Caco-2 (cell line): ENCODE data around the gene SH3BP1. TPM values are rescaled to one million over a fixed set of nuclear protein-coding genes. Genes with fewer than 3 reads are reported as not detected.

Source experiments
- BruUV-seq: library from RNA; stranded (reverse); fragments of 400-500 nt; replicated peaks from 2 replicates; lab custom pipeline; 2021; lab: Mats Ljungman, UMichigan
- CTCF ChIA-PET: fragments of 300-600 bp; sonication (Branson Sonifier 250); formaldehyde crosslinking; loops from one replicate; lab custom pipeline; 2022; ENCODE audit warnings: antibody characterized with exemption; lab: Charles Lee
- POLR2A ChIA-PET: fragments of 300-600 bp; sonication (Branson Sonifier 250); formaldehyde crosslinking; loops from one replicate; lab custom pipeline; 2022; ENCODE audit warnings: antibody characterized with exemption; lab: Charles Lee
- DNase-seq, 2 experiments: peaks; one replicate each; pipeline versions ENCODE4 v3.0.0 to v3.0.0-alpha.2; 2020 to 2022
- H3K27me3 ChIP-seq: replicated peaks from 2 replicates; pipeline ENCODE4 v1.6.0; 2011; ENCODE audit warnings: low read length; ENCODE audit not compliant: control insufficient read depth, insufficient read depth
- H3K36me3 ChIP-seq: 2 replicates; pipeline ENCODE4 v1.5.1; 2011; ENCODE audit warnings: low read length; ENCODE audit not compliant: control insufficient read depth, insufficient read depth
- H3K4me1 ChIP-seq: fragments of 250-450 bp; sonication (Bioruptor Pico); 2 replicates; pipeline ENCODE4 v1.5.1; 2020; ENCODE audit warnings: mild to moderate bottlenecking
- H3K4me3 ChIP-seq: 2 replicates; pipeline ENCODE4 v1.5.1; 2011; ENCODE audit warnings: low read depth, mild to moderate bottlenecking, control low read depth, low read length
- H3K9me3 ChIP-seq: fragments of 250-450 bp; sonication (Bioruptor Pico); 2 replicates; pipeline ENCODE4 v1.5.1; 2020; ENCODE audit warnings: mild to moderate bottlenecking, moderate library complexity
- H3K27ac Mint-ChIP-seq: one replicate; pipeline ENCODE4 v1.8.0; 2022; ENCODE audit warnings: mixed read lengths; ENCODE audit not compliant: unreplicated experiment
- H3K27me3 Mint-ChIP-seq: one replicate; pipeline ENCODE4 v1.8.0; 2022; ENCODE audit warnings: mixed read lengths; ENCODE audit not compliant: insufficient read depth, unreplicated experiment
- H3K36me3 Mint-ChIP-seq: one replicate; pipeline ENCODE4 v1.8.0; 2022; ENCODE audit warnings: mild to moderate bottlenecking, mixed read lengths; ENCODE audit not compliant: insufficient read depth, unreplicated experiment
- H3K4me1 Mint-ChIP-seq: one replicate; pipeline ENCODE4 v1.8.0; 2022; ENCODE audit warnings: low read depth, mixed read lengths; ENCODE audit not compliant: unreplicated experiment
- H3K4me3 Mint-ChIP-seq: one replicate; pipeline ENCODE4 v1.8.0; 2022; ENCODE audit warnings: mild to moderate bottlenecking, moderate library complexity, mixed read lengths; ENCODE audit not compliant: unreplicated experiment
- H3K9me3 Mint-ChIP-seq: one replicate; pipeline ENCODE4 v1.8.0; 2022; ENCODE audit warnings: mixed read lengths; ENCODE audit not compliant: unreplicated experiment
- CTCF ChIP-seq, 2 experiments: fragments of 200-600 bp in 1 of 2; IDR thresholded peaks; 1 replicate in 1 of 2; 2 replicates in 1 of 2; pipeline versions ENCODE4 v1.5.1 to v1.8.0; 2011 to 2022; ENCODE audit warnings: antibody characterized with exemption in 1 of 2, control low read depth in 1 of 2, inconsistent platforms in 1 of 2, low read depth in 1 of 2, low read length in 1 of 2, mild to moderate bottlenecking in 1 of 2, moderate library complexity in 1 of 2; ENCODE audit not compliant: insufficient read depth in 1 of 2, severe bottlenecking in 1 of 2, unreplicated experiment in 1 of 2
- intact Hi-C: fragments of 100-400 bp; cut with micrococcal nuclease; formaldehyde crosslinking; loops from one replicate; pipeline ENCODE4 v1.10.0; 2022; ENCODE audit not compliant: unreplicated experiment
- total RNA-seq: library from RNA; stranded (reverse); gene quantifications from 2 replicates; pipeline ENCODE4 v1.2.3, GENCODE V29; 2022

The SH3BP1 gene
- total RNA-seq, 1 experiment from 2014 or later = 19.8 TPM

GRCh38 chr22:37701141-37701786, 61.8 kb downstream of the SH3BP1 start:
- Histone ChIP-seq H3K4me1 (peaks cover 13% of the 10 kb centered on the region; the same call in 1 of the 2 replicates), H3K9me3 (no peaks in the 10 kb centered on the region), H3K4me3 (no peak overlapping the region), H3K36me3 (no peaks in the 10 kb centered on the region), H3K27me3 (no peaks in the 10 kb centered on the region)
- H3K4me3 Mint-ChIP-seq = no peak overlapping the region
- no TSS peak for BruUV-seq
- H3K9me3 Mint-ChIP-seq = no peaks in the 10 kb centered on the region
- intact Hi-C loops = no loop called here
- H3K27ac Mint-ChIP-seq = no peak overlapping the region
- ChIA-PET CTCF (no interaction called here), POLR2A (no interaction called here)
- no peaks in the 10 kb centered on the region for H3K27me3 Mint-ChIP-seq
- H3K36me3 Mint-ChIP-seq = no peaks in the 10 kb centered on the region
- TF ChIP-seq CTCF (IDR thresholded peaks at IDR 0.05; ENCODE audit: insufficient read depth in 1 of 2, low read depth in 1 of 2, low read length in 1 of 2, severe bottlenecking in 1 of 2, unreplicated experiment in 1 of 2) = no peak
- DNase-seq = no peak
- H3K4me1 Mint-ChIP-seq = peaks cover 8% of the 10 kb centered on the region

- DNase-seq = no peak
- BruUV-seq = no TSS peak
- no peaks in the 10 kb centered on the region for H3K9me3 Mint-ChIP-seq
- Histone ChIP-seq H3K9me3 (no peaks in the 10 kb centered on the region), H3K27me3 (no peaks in the 10 kb centered on the region), H3K4me3 (no peak overlapping the region), H3K4me1 (0 out of 2 replicates have a peak, but pooled peaks cover 8% of the 10 kb centered on the region), H3K36me3 (no peaks in the 10 kb centered on the region)
- intact Hi-C loops = no loop called here
- no peak overlapping the region for H3K4me3 Mint-ChIP-seq
- no peak for TF ChIP-seq CTCF (IDR thresholded peaks at IDR 0.05; ENCODE audit: insufficient read depth in 1 of 2, low read depth in 1 of 2, low read length in 1 of 2, severe bottlenecking in 1 of 2, unreplicated experiment in 1 of 2)
- no peak overlapping the region for H3K27ac Mint-ChIP-seq
- no peaks in the 10 kb centered on the region for H3K27me3 Mint-ChIP-seq
- no peaks in the 10 kb centered on the region for H3K4me1 Mint-ChIP-seq
- ChIA-PET POLR2A (no interaction called here), CTCF (no interaction called here)
- no peaks in the 10 kb centered on the region for H3K36me3 Mint-ChIP-seq
Measured at GRCh38 chr22:37703906-37704305, 64.4 kb downstream of the SH3BP1 start.

GRCh38 chr22:37704645-37705044, 65.2 kb downstream of the SH3BP1 start:
- Mint-ChIP-seq H3K27ac (no peak overlapping the region), H3K27me3 (no peaks in the 10 kb centered on the region), H3K4me1 (no peaks in the 10 kb centered on the region), H3K9me3 (no peaks in the 10 kb centered on the region), H3K36me3 (no peaks in the 10 kb centered on the region), H3K4me3 (no peak overlapping the region)
- Histone ChIP-seq H3K4me1 (0 out of 2 replicates have a peak, but pooled peaks cover 8% of the 10 kb centered on the region), H3K4me3 (no peak overlapping the region), H3K27me3 (no peaks in the 10 kb centered on the region), H3K36me3 (no peaks in the 10 kb centered on the region), H3K9me3 (no peaks in the 10 kb centered on the region)
- ChIA-PET CTCF (interaction anchor here (0.7 kb wide), 1 partner anchor 361 kb away, joined by 3 read pairs; no protein-coding TSS in a partner anchor), POLR2A (interaction anchor here (0.7 kb wide), 1 partner anchor 104 kb away, joined by 4 read pairs; no protein-coding TSS in a partner anchor)
- no TSS peak for BruUV-seq
- DNase-seq = no peak
- intact Hi-C loops = no loop called here
- no peak for TF ChIP-seq CTCF (IDR thresholded peaks at IDR 0.05; ENCODE audit: insufficient read depth in 1 of 2, low read depth in 1 of 2, low read length in 1 of 2, severe bottlenecking in 1 of 2, unreplicated experiment in 1 of 2)
